GM21717 (cell line): ENCODE results near the gene AHNAK.

ENCODE experiments used
- ATAC-seq: cut with Tn5 transposase; IDR thresholded peaks from one replicate; pipeline ENCODE4 v1.9.1; 2021; ENCODE audit warnings: mild to moderate bottlenecking, moderate library complexity; ENCODE audit not compliant: unreplicated experiment

AHNAK gene

GRCh38 chr11:62498031-62498430, 48.6 kb downstream of the AHNAK start:
- ATAC-seq = no peak

- no peak for ATAC-seq
Measured at GRCh38 chr11:62497132-62497801, 49.3 kb downstream of the AHNAK start.

- ATAC-seq = no peak
Measured at GRCh38 chr11:62496676-62497075, 49.9 kb downstream of the AHNAK start.

GRCh38 chr11:62494246-62494645, 52.4 kb downstream of the AHNAK start:
- no peak for ATAC-seq

GRCh38 chr11:62493801-62494200, 52.8 kb downstream of the AHNAK start:
- no peak for ATAC-seq

GRCh38 chr11:62492586-62492985, 54.0 kb downstream of the AHNAK start:
- no peak for ATAC-seq

- no peak for ATAC-seq
Measured at GRCh38 chr11:62491571-62492329, 54.9 kb downstream of the AHNAK start.

GRCh38 chr11:62489204-62489603, 57.4 kb downstream of the AHNAK start:
- ATAC-seq = no peak

- no peak for ATAC-seq
Measured at GRCh38 chr11:62487738-62488551, 58.7 kb downstream of the AHNAK start.

GRCh38 chr11:62487136-62487535, 59.5 kb downstream of the AHNAK start:
- no peak for ATAC-seq

- no peak for ATAC-seq
Measured at GRCh38 chr11:62484352-62484751, 62.3 kb downstream of the AHNAK start.

- no peak for ATAC-seq
Measured at GRCh38 chr11:62482753-62483152, 63.9 kb downstream of the AHNAK start.

GRCh38 chr11:62479631-62480201, 66.9 kb downstream of the AHNAK start:
- no peak for ATAC-seq

GRCh38 chr11:62477927-62478326, 68.7 kb downstream of the AHNAK start:
- ATAC-seq = no peak

GRCh38 chr11:62472063-62472884, 74.3 kb downstream of the AHNAK start:
- no peak for ATAC-seq

- no peak for ATAC-seq
Measured at GRCh38 chr11:62471603-62472002, 75.0 kb downstream of the AHNAK start.

GRCh38 chr11:62468577-62468976, 78.0 kb downstream of the AHNAK start:
- no peak for ATAC-seq

- ATAC-seq = no peak
Measured at GRCh38 chr11:62466444-62466843, 80.2 kb downstream of the AHNAK start.

GRCh38 chr11:62464655-62465054, 82.0 kb downstream of the AHNAK start:
- ATAC-seq = no peak

- no peak for ATAC-seq
Measured at GRCh38 chr11:62463121-62463542, 83.5 kb downstream of the AHNAK start.
